ENCODE results near the gene NXT2.

NXT2 gene

GRCh38 chrX:109590176-109590575 is 53.5 kb downstream of the NXT2 start:
- Histone ChIP-seq H3K36me3 (ENCODE audit: insufficient read depth, low read length) (no peaks in the 10 kb centered on the region), H2AFZ (ENCODE audit: low read length) (no peak overlapping the region), H3K9me2 (replicated peaks; ENCODE audit: low read depth, low read length) (no peaks in the 10 kb centered on the region), H3K4me3 (ENCODE audit: low read length, poor library complexity, severe bottlenecking) (no peak overlapping the region), H3K9me3 (ENCODE audit: insufficient read depth, low read depth, low read length) (no peaks in the 10 kb centered on the region), H3F3A (ENCODE audit: low read depth) (no peaks in the 10 kb centered on the region), H3K9ac (ENCODE audit: low read depth, low read length, poor library complexity, severe bottlenecking) (no peak overlapping the region), H4K20me1 (ENCODE audit: insufficient read depth, low read length, poor library complexity, severe bottlenecking) (no peaks in the 10 kb centered on the region), H3K4me2 (ENCODE audit: low read depth, low read length, poor library complexity, severe bottlenecking) (no peak overlapping the region), H3K4me1 (ENCODE audit: insufficient read depth, low read length, poor library complexity, severe bottlenecking) (no peaks in the 10 kb centered on the region), H3K79me2 (ENCODE audit: insufficient read depth, low read length) (no peaks in the 10 kb centered on the region), H3K27me3 (ENCODE audit: insufficient read depth, low read length, poor library complexity, severe bottlenecking) (no peaks in the 10 kb centered on the region)
- TF ChIP-seq EZH2phosphoT487 (IDR thresholded peaks at IDR 0.05; ENCODE audit: borderline replicate concordance) = no peak
